SK-N-MC (cell line): ENCODE data around the gene RGSL1.

Experiments used
- DNase-seq: peaks from one replicate; pipeline ENCODE4 v3.0.0-alpha.2; 2011; ENCODE audit warnings: low read depth, low spot score
- H3K27ac ChIP-seq: fragments of 200-600 bp; sonication (generic); 2 replicates; pipeline ENCODE4 v1.5.1; 2016; ENCODE audit warnings: mixed run types
- H3K36me3 ChIP-seq: fragments of 200-600 bp; sonication (generic); 2 replicates; pipeline ENCODE4 v1.6.1; 2017; ENCODE audit warnings: antibody characterized with exemption, low read length, mixed read lengths; ENCODE audit not compliant: insufficient read depth
- H3K4me3 ChIP-seq: fragments of 200-600 bp; sonication (generic); 2 replicates; pipeline ENCODE4 v1.5.1; 2016
- H3K9ac ChIP-seq: fragments of 200-600 bp; sonication (generic); 2 replicates; pipeline ENCODE4 v1.8.0; 2017; ENCODE audit warnings: mixed run types, mixed read lengths; ENCODE audit not compliant: insufficient read length
- H3K9me3 ChIP-seq: fragments of 200-600 bp; sonication (generic); 2 replicates; pipeline ENCODE4 v1.6.1; 2017; ENCODE audit warnings: low read depth, mild to moderate bottlenecking, antibody characterized with exemption, low read length, moderate library complexity, mixed read lengths
- EZH2 ChIP-seq: fragments of 200-600 bp; sonication (generic); IDR thresholded peaks from one replicate; pipeline ENCODE4 v1.6.1; 2017; ENCODE audit warnings: antibody characterized with exemption
- FOXP2 ChIP-seq: optimal IDR thresholded peaks from 2 replicates; pipeline ENCODE3; 2011; ENCODE audit warnings: mild to moderate bottlenecking, moderate library complexity; ENCODE audit not compliant: insufficient read depth; ENCODE audit errors: extremely low read length, control extremely low read depth
- POLR2AphosphoS5 ChIP-seq: IDR thresholded peaks from 2 replicates; pipeline ENCODE4 v1.6.1; 2012; ENCODE audit warnings: mild to moderate bottlenecking, low read depth, low read length, borderline replicate concordance

RGSL1 gene

GRCh38 chr1:182533896-182534295, 84.0 kb downstream of the RGSL1 start:
- Histone ChIP-seq H3K9ac (no peak overlapping the region), H3K27ac (no peak overlapping the region), H3K9me3 (no peaks in the 10 kb centered on the region), H3K36me3 (no peaks in the 10 kb centered on the region), H3K4me3 (no peak overlapping the region)
- TF ChIP-seq FOXP2: no peak
- no peak for TF ChIP-seq EZH2
- no peak for TF ChIP-seq POLR2AphosphoS5
- no peak for DNase-seq

- H3K9me3 ChIP-seq: no peaks in the 10 kb centered on the region
- no peak for TF ChIP-seq EZH2
- no peak for TF ChIP-seq POLR2AphosphoS5
- TF ChIP-seq FOXP2: no peak
- DNase-seq: no peak
- H3K36me3 ChIP-seq: no peaks in the 10 kb centered on the region
- no peak overlapping the region for H3K4me3 ChIP-seq
- no peak overlapping the region for H3K9ac ChIP-seq
- H3K27ac ChIP-seq: no peak overlapping the region
Measured at GRCh38 chr1:182549346-182549745, 99.4 kb downstream of the RGSL1 start.

GRCh38 chr1:182549811-182550210, 99.9 kb downstream of the RGSL1 start:
- Histone ChIP-seq H3K36me3 (no peaks in the 10 kb centered on the region), H3K4me3 (no peak overlapping the region), H3K9me3 (no peaks in the 10 kb centered on the region), H3K9ac (no peak overlapping the region), H3K27ac (no peak overlapping the region)
- no peak for DNase-seq
- TF ChIP-seq FOXP2 (no peak), EZH2 (no peak), POLR2AphosphoS5 (no peak)

GRCh38 chr1:182552527-182552926, 102.6 kb downstream of the RGSL1 start:
- TF ChIP-seq EZH2: no peak
- no peak for TF ChIP-seq POLR2AphosphoS5
- no peak for TF ChIP-seq FOXP2
- no peak for DNase-seq
- Histone ChIP-seq H3K9me3 (no peaks in the 10 kb centered on the region), H3K4me3 (no peak overlapping the region), H3K36me3 (no peaks in the 10 kb centered on the region), H3K9ac (no peak overlapping the region), H3K27ac (no peak overlapping the region)

- no peak for TF ChIP-seq POLR2AphosphoS5
- no peak for TF ChIP-seq EZH2
- no peak for TF ChIP-seq FOXP2
- H3K27ac ChIP-seq: no peak overlapping the region
Measured at GRCh38 chr1:182555493-182555892, 105.5 kb downstream of the RGSL1 start.

GRCh38 chr1:182556279-182556678, 106.3 kb downstream of the RGSL1 start:
- no peaks in the 10 kb centered on the region for H3K36me3 ChIP-seq
- H3K4me3 ChIP-seq: no peak overlapping the region
- DNase-seq: no peak
- no peak for TF ChIP-seq EZH2
- no peak for TF ChIP-seq FOXP2
- TF ChIP-seq POLR2AphosphoS5: no peak
- H3K9ac ChIP-seq: no peak overlapping the region
- H3K9me3 ChIP-seq: no peaks in the 10 kb centered on the region
- H3K27ac ChIP-seq: no peak overlapping the region

More at GRCh38 chr1:182555493-182555892, 105.5 kb downstream of the RGSL1 start:
- Histone ChIP-seq H3K9ac (no peak overlapping the region), H3K9me3 (no peaks in the 10 kb centered on the region), H3K4me3 (no peak overlapping the region), H3K36me3 (no peaks in the 10 kb centered on the region)
- no peak for DNase-seq

GRCh38 chr1:182560392-182560984, 110.5 kb downstream of the RGSL1 start:
- Histone ChIP-seq H3K9ac (no peak overlapping the region), H3K9me3 (no peaks in the 10 kb centered on the region), H3K4me3 (no peak overlapping the region), H3K36me3 (no peaks in the 10 kb centered on the region), H3K27ac (no peak overlapping the region)
- no peak for DNase-seq
- TF ChIP-seq POLR2AphosphoS5: no peak
- no peak for TF ChIP-seq FOXP2
- no peak for TF ChIP-seq EZH2

- no peaks in the 10 kb centered on the region for H3K36me3 ChIP-seq
- no peak for DNase-seq
- no peak overlapping the region for H3K4me3 ChIP-seq
- no peak for TF ChIP-seq EZH2
- TF ChIP-seq POLR2AphosphoS5: no peak
- no peak for TF ChIP-seq FOXP2
- H3K9me3 ChIP-seq: no peaks in the 10 kb centered on the region
- H3K27ac ChIP-seq: no peak overlapping the region
- H3K9ac ChIP-seq: no peak overlapping the region
Measured at GRCh38 chr1:182561456-182561855, 111.5 kb downstream of the RGSL1 start.

- H3K9ac ChIP-seq: no peak overlapping the region
- no peak for DNase-seq
- H3K9me3 ChIP-seq: no peaks in the 10 kb centered on the region
- TF ChIP-seq EZH2: no peak
- no peak for TF ChIP-seq POLR2AphosphoS5
- TF ChIP-seq FOXP2: no peak
- no peak overlapping the region for H3K27ac ChIP-seq
- H3K4me3 ChIP-seq: no peak overlapping the region
- no peaks in the 10 kb centered on the region for H3K36me3 ChIP-seq
Measured at GRCh38 chr1:182563095-182563494, 113.1 kb downstream of the RGSL1 start.
